GM12878 (cell line): ENCODE measurements around the gene SPAG7. TPM values are rescaled to one million over a fixed set of nuclear protein-coding genes. Genes with fewer than 3 reads are reported as not detected.

Experiments
- ATAC-seq: fragments of 200-7000 bp; cut with Tn5 transposase; 3 replicates; pipeline ENCODE4 v1.9.1; 2020; ENCODE audit warnings: mild to moderate bottlenecking, moderate library complexity
- BruUV-seq: library from RNA; stranded (reverse); fragments of 400-500 nt; replicated peaks from 2 replicates; lab custom pipeline; 2021; lab: Mats Ljungman, UMichigan
- CTCF ChIA-PET: fragments of 300-600 bp; sonication (Branson Sonifier 250); formaldehyde crosslinking; extraction: SDS; loops from one replicate; lab custom pipeline; 2021; ENCODE audit warnings: inconsistent platforms; lab: Yijun Ruan, JAX
- POLR2A ChIA-PET: fragments of 350-600 bp; formaldehyde crosslinking; extraction: SDS; loops from one replicate; lab custom pipeline; 2021; ENCODE audit warnings: inconsistent platforms; lab: Charles Lee
- RAD21 ChIA-PET: fragments of 300-600 bp; sonication (Branson Sonifier 250); formaldehyde crosslinking; loops from one replicate; lab custom pipeline; 2023; ENCODE audit warnings: antibody characterized with exemption; ENCODE audit not compliant: unreplicated experiment; lab: Charles Lee
- SMC1A ChIA-PET: fragments of 300-600 bp; sonication (Branson Sonifier 250); formaldehyde crosslinking; loops from one replicate; lab custom pipeline; 2023; ENCODE audit not compliant: unreplicated experiment, uncharacterized antibody; lab: Charles Lee
- DNase-seq: peaks from one replicate; pipeline ENCODE4 v3.0.0-alpha.2; 2011; ENCODE audit warnings: low read depth, low spot score
- FAIRE-seq: peaks from 3 replicates; lab custom pipeline; 2011; peaks lifted over from hg19 to GRCh38; lab: Jason Lieb, UNC
- H2AFZ ChIP-seq: 2 replicates; pipeline ENCODE4 v1.6.0; 2011; ENCODE audit warnings: low read depth, low read length, control low read depth; ENCODE audit not compliant: control insufficient read depth
- H3K27ac ChIP-seq: 2 replicates; pipeline ENCODE4 v1.5.1; 2011; ENCODE audit warnings: control low read depth; ENCODE audit not compliant: control insufficient read depth, insufficient read depth
- H3K27me3 ChIP-seq, 2 experiments: replicated peaks in 1 of 2; 2 replicates each; pipeline versions ENCODE4 v1.6.0 to v1.6.1; 2011; ENCODE audit warnings: low read length in 1 of 2; ENCODE audit not compliant: control insufficient read depth in 2 of 2, insufficient read depth in 2 of 2
- H3K36me3 ChIP-seq, 2 experiments: 2 replicates each; pipeline ENCODE4 v1.5.1; 2011; ENCODE audit warnings: low read length in 1 of 2; ENCODE audit not compliant: control insufficient read depth in 2 of 2, insufficient read depth in 2 of 2
- H3K4me1 ChIP-seq: 2 replicates; pipeline ENCODE4 v1.6.1; 2011; ENCODE audit warnings: mild to moderate bottlenecking, low read length, moderate library complexity, mixed read lengths; ENCODE audit not compliant: control insufficient read depth, insufficient read depth
- H3K4me2 ChIP-seq: 2 replicates; pipeline ENCODE4 v1.6.0; 2011; ENCODE audit warnings: control low read depth; ENCODE audit not compliant: control insufficient read depth, insufficient read depth
- H3K4me3 ChIP-seq: fragments of 200-600 bp; sonication (generic); 2 replicates; pipeline ENCODE4 v1.5.1; 2016
- H3K79me2 ChIP-seq: 2 replicates; pipeline ENCODE4 v1.6.0; 2011; ENCODE audit warnings: low read length; ENCODE audit not compliant: control insufficient read depth, insufficient read depth
- H3K9ac ChIP-seq: 2 replicates; pipeline ENCODE4 v1.8.0; 2011; ENCODE audit warnings: low read length, control low read depth, mixed read lengths; ENCODE audit not compliant: control insufficient read depth, insufficient read depth
- H3K9me3 ChIP-seq: replicated peaks from 3 replicates; pipeline ENCODE4 v1.5.1; 2011; ENCODE audit warnings: mild to moderate bottlenecking, low read length; ENCODE audit not compliant: control insufficient read depth, insufficient read depth
- H4K20me1 ChIP-seq: 2 replicates; pipeline ENCODE4 v1.6.0; 2011; ENCODE audit not compliant: control insufficient read depth, insufficient read depth
- ETV6 ChIP-seq, 2 experiments: fragments of 450-650 bp in 1 of 2; IDR thresholded peaks in 1 of 2; conservative IDR thresholded peaks in 1 of 2; 2 replicates each; pipeline ENCODE4 v1.6.1; 2014; ENCODE audit warnings: antibody characterized with exemption in 1 of 2, borderline replicate concordance in 1 of 2, low read depth in 1 of 2, mild to moderate bottlenecking in 1 of 2, moderate library complexity in 1 of 2
- HCFC1 ChIP-seq: fragments of 150-350 bp; IDR thresholded peaks from 2 replicates; pipeline ENCODE4 v1.6.1; 2014; ENCODE audit warnings: low read length
- HDGF ChIP-seq: fragments of 450-650 bp; IDR thresholded peaks from 2 replicates; pipeline ENCODE4 v1.6.1; 2016; ENCODE audit warnings: antibody characterized with exemption
- LARP7 ChIP-seq: fragments of 450-650 bp; IDR thresholded peaks from 2 replicates; pipeline ENCODE4 v1.6.1; 2017; ENCODE audit warnings: mild to moderate bottlenecking
- MXI1 ChIP-seq: fragments of 150-350 bp; IDR thresholded peaks from 2 replicates; pipeline ENCODE4 v1.6.1; 2011; ENCODE audit warnings: low read depth, mild to moderate bottlenecking, inconsistent platforms, low read length, improper control_type of control experiment
- SMAD5 ChIP-seq: IDR thresholded peaks from 2 replicates; pipeline ENCODE4 v1.6.1; 2016; ENCODE audit warnings: antibody characterized with exemption, low read depth
- TCF12 ChIP-seq: IDR thresholded peaks from 2 replicates; pipeline ENCODE4 v1.6.1; 2011; ENCODE audit warnings: low read depth, mild to moderate bottlenecking, low read length
- TCF3 ChIP-seq: IDR thresholded peaks from 2 replicates; pipeline ENCODE4 v1.6.1; 2012; ENCODE audit warnings: low read depth, mild to moderate bottlenecking, low read length, borderline replicate concordance; ENCODE audit not compliant: insufficient read depth
- ZNF207 ChIP-seq: fragments of 450-650 bp; IDR thresholded peaks from 2 replicates; pipeline ENCODE4 v1.6.1; 2014; ENCODE audit warnings: antibody characterized with exemption, mild to moderate bottlenecking, borderline replicate concordance
- WGBS: methylation state at CpG from one replicate; pipeline ENCODE4 v1.1.6; 2016; ENCODE audit warnings: low lambda C conversion rate; ENCODE audit not compliant: insufficient replicate concordance, insufficient coverage; ENCODE audit errors: missing lambda C conversion rate; 5-methylcytosine and 5-hydroxymethylcytosine counted together
- in situ Hi-C: fragments of 300-500 bp; cut with MboI; formaldehyde crosslinking; loops from 9 replicates; pipeline ENCODE4 v1.14.3; 2018; ENCODE audit warnings: mixed read lengths
- intact Hi-C: fragments of 100-400 bp; cut with micrococcal nuclease; formaldehyde crosslinking; loops from one replicate; pipeline ENCODE4 v1.14.2; 2022; ENCODE audit not compliant: unreplicated experiment
- polyA plus RNA-seq, 11 experiments: library from polyadenylated mRNA; depleted of rRNA in 4 of 11; unstranded in 6 of 11; stranded (reverse) in 5 of 11; fragments of >200 nt; fragmentation: Nextera tagmentation in 4 of 11; fragmentation: Illumina TruSeq in 1 of 11; extraction: Ambion mirVana in 4 of 11; extraction: Trizol in 1 of 11; gene quantifications; 1 replicate in 1 of 11; 2 replicates in 10 of 11; pipeline versions ENCODE4 v1.2.1 to v1.2.3, GENCODE V29; 2011 to 2016; ENCODE audit warnings: inconsistent platforms in 2 of 11, missing spikeins in 2 of 11, low read depth in 1 of 11
- total RNA-seq, 4 experiments: library from RNA; depleted of rRNA in 3 of 4; stranded (reverse); fragments of >200 nt in 3 of 4; fragmentation: Illumina TruSeq in 1 of 4; extraction: Trizol in 1 of 4; gene quantifications; 2 replicates each; pipeline versions ENCODE4 v1.2.1 to v1.2.3, GENCODE V29; 2013 to 2021
- TF ChIP-seq, protein P1 (sequence below): IDR thresholded peaks from 2 replicates; pipeline ENCODE4 v1.6.1; 2011; ENCODE audit warnings: low read depth, mild to moderate bottlenecking, low read length, moderate library complexity, borderline replicate concordance; ENCODE audit errors: extremely low read depth
- TF ChIP-seq, protein P2 (sequence below): IDR thresholded peaks from 2 replicates; pipeline ENCODE4 v1.6.1; 2011; ENCODE audit warnings: mild to moderate bottlenecking, low read depth, low read length, moderate library complexity; ENCODE audit not compliant: insufficient replicate concordance

The SPAG7 gene
- total and polyA plus RNA-seq, 10 of the 15 experiments (the other 5 are each of a cell fraction or from before 2014, with no cell fraction given) = 7.9 to 146 (median 88.7) TPM

DNA sequence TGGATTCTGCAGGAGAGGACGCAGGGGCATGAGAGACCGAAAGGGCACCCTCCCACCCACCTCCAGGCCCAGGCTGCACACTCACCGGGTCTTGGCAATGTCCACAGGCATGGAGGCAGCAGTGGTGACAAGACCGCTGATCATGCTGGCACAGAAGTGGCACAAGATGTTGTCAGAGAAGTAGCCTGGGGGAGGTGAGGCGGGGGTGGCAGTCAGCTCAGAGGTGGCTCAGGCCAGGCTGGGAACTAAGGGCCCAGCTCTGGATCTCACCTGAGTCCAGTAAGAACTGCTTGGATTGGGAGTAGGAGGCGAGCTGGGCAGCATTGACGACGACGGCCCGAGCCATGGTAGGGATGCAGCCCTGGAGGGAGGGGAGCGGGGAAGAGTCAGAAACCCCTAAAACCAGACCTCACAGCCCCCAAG is 29.5 kb downstream of the SPAG7 start:
- Histone ChIP-seq H4K20me1 (no peaks in the 10 kb centered on the region), H3K4me1 (peaks cover 32% of the 10 kb centered on the region), H3K9me3 (no peaks in the 10 kb centered on the region), H3K36me3 (peaks cover 11 to 23% of the 10 kb centered on the region in 2 experiments), H3K79me2 (peaks cover 50% of the 10 kb centered on the region), H3K9ac (peak overlapping the region; percentile 98), H3K4me2 (peak overlapping the region; percentile 98), H3K27me3 (no peaks in the 10 kb centered on the region), H3K27ac (no peak overlapping the region), H2AFZ (no peak overlapping the region), H3K4me3 (peak overlapping the region; percentile 92; the same call in 1 of the 2 replicates)
- in situ Hi-C loops = no loop called here
- ChIA-PET CTCF (interaction anchor here (0.7 to 3.5 kb wide), 2 partner anchors 29 to 33 kb away, joined by 3 to 18 read pairs; no protein-coding TSS in a partner anchor), POLR2A (interaction anchor here (1.0 to 1.1 kb wide), 2 partner anchors 29 to 35 kb away, joined by 3 read pairs; partner anchors contain the start of genes CHRNE and SPAG7), RAD21 (interaction anchor here (2.6 to 2.8 kb wide), 2 partner anchors 28 to 29 kb away, joined by 14 to 31 read pairs; partner anchors contain the start of gene SPAG7), SMC1A (interaction anchor here (4.5 kb wide), 1 partner anchor 29 kb away, joined by 38 read pairs; the partner anchor contains the start of gene SPAG7)
- TF ChIP-seq MXI1 = no peak
- TF ChIP-seq, protein P1, sequence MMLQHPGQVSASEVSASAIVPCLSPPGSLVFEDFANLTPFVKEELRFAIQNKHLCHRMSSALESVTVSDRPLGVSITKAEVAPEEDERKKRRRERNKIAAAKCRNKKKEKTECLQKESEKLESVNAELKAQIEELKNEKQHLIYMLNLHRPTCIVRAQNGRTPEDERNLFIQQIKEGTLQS = no peak
- TF ChIP-seq HCFC1 = no peak
- TF ChIP-seq LARP7 = no peak
- no peak for TF ChIP-seq ZNF207
- BruUV-seq = no TSS peak
- DNase-seq (no peak), FAIRE-seq (no peak), ATAC-seq (no peak)
- 97% methylated on average over 11 of the region's 11 CpGs for WGBS
- intact Hi-C loops = no loop called here

DNA sequence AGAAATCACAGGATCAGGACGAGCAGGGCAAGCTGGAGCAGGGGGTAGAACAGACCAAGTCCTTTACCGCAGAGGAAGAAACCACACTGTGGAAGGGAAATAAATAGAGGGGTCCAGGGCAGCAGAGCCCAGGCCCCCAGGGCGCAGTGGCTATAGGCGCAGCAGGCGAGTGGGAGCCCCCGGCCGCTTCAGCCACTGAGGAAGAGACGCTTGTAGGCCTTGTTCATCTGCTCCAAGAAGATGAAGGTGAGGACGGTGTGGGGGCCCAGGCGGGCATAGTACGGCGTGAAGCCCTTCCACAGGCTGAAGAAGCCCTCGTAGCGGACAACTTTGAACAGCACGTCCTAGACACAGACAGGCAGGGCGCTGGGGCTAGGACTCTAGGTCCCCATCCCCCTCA is 30.1 kb downstream of the SPAG7 start:
- ChIA-PET POLR2A (interaction anchor here (0.6 to 1.0 kb wide), 2 partner anchors 16 to 30 kb away, joined by 3 to 5 read pairs; partner anchors contain the start of gene SPAG7), SMC1A (no interaction called here), CTCF (interaction anchor here (0.7 kb wide), 1 partner anchor 32 kb away, joined by 3 read pairs; no protein-coding TSS in a partner anchor)
- no peak overlapping the region for H3K4me3 ChIP-seq
- no TSS peak for BruUV-seq
- in situ Hi-C loops = no loop called here
- 90% methylated on average over 16 of the region's 16 CpGs for WGBS
- no peaks in the 10 kb centered on the region for H3K27me3 ChIP-seq
- H3K9ac ChIP-seq = no peak overlapping the region
- peaks cover 30% of the 10 kb centered on the region for H3K4me1 ChIP-seq
- H4K20me1 ChIP-seq = no peaks in the 10 kb centered on the region
- no peaks in the 10 kb centered on the region for H3K9me3 ChIP-seq
- no peak for TF ChIP-seq TCF3
- TF ChIP-seq HDGF = no peak
- TF ChIP-seq ETV6 (conservative IDR thresholded peaks at IDR 0.05 in 1 of 2, IDR thresholded peaks at IDR 0.05 in 1 of 2; ENCODE audit: borderline replicate concordance in 1 of 2, low read depth in 1 of 2) = no peak
- TF ChIP-seq TCF12 = no peak
- TF ChIP-seq SMAD5 = no peak
- TF ChIP-seq, protein P2, sequence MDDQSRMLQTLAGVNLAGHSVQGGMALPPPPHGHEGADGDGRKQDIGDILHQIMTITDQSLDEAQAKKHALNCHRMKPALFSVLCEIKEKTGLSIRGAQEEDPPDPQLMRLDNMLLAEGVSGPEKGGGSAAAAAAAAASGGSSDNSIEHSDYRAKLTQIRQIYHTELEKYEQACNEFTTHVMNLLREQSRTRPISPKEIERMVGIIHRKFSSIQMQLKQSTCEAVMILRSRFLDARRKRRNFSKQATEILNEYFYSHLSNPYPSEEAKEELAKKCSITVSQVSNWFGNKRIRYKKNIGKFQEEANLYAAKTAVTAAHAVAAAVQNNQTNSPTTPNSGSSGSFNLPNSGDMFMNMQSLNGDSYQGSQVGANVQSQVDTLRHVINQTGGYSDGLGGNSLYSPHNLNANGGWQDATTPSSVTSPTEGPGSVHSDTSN = no peak
- TF ChIP-seq, all 136 proteins: peak for 0
- peaks cover 6 to 18% of the 10 kb centered on the region in 2 experiments; a peak in 3 of 4 replicates for H3K36me3 ChIP-seq
- DNase-seq (no peak), FAIRE-seq (no peak), ATAC-seq (no peak)
- H3K27ac ChIP-seq = no peak overlapping the region
- RAD21 ChIA-PET = no interaction called here
- no peak overlapping the region; the same call in 1 of the 2 replicates for H3K4me2 ChIP-seq
- H2AFZ ChIP-seq = no peak overlapping the region
- peaks cover 44% of the 10 kb centered on the region for H3K79me2 ChIP-seq
- intact Hi-C loops = no loop called here
